K562 (cell line): ENCODE measurements around the gene MAP9. TPM values are rescaled to one million over a fixed set of nuclear protein-coding genes. Genes with fewer than 3 reads are reported as not detected.
"Not testable (repeated sequence)": the region's sequence is repeated elsewhere in the genome, so short reads cannot be mapped to it uniquely, and the experiment has no call there.

ENCODE experiments used
- ATAC-seq: fragments of 200-7000 bp; cut with Tn5 transposase; 3 replicates; pipeline ENCODE4 v1.9.1; 2020; ENCODE audit warnings: moderate library complexity
- BruUV-seq: library from RNA; stranded (reverse); fragments of 400-500 nt; replicated peaks from 2 replicates; lab custom pipeline; 2021; lab: Mats Ljungman, UMichigan
- CTCF ChIA-PET: fragments of 300-600 bp; formaldehyde crosslinking; extraction: SDS; loops from one replicate; lab custom pipeline; 2021; ENCODE audit warnings: low intra/inter-chr PET ratio; lab: Yijun Ruan, JAX
- POLR2A ChIA-PET: fragments of 300-600, 350-650 bp; sonication (Branson Sonifier 250); formaldehyde crosslinking; extraction: SDS; loops from one replicate; lab custom pipeline; 2021; ENCODE audit warnings: antibody characterized with exemption, inconsistent platforms; lab: Yijun Ruan, JAX
- DNase-seq, 4 experiments: peaks; one replicate each; pipeline versions ENCODE4 v3.0.0 to v3.0.0-alpha.2; 2011 to 2018; ENCODE audit warnings: low spot score in 3 of 4, mixed read lengths in 3 of 4; ENCODE audit errors: extremely low read depth in 1 of 4
- FAIRE-seq: peaks from 2 replicates; lab custom pipeline; 2011; peaks lifted over from hg19 to GRCh38; lab: Jason Lieb, UNC
- H2AFZ ChIP-seq: 2 replicates; pipeline ENCODE4 v1.6.0; 2011; ENCODE audit warnings: low read depth, low read length, control low read depth, inconsistent platforms
- H3K27ac ChIP-seq: fragments of 200-600 bp; 3 replicates; pipeline ENCODE4 v1.8.0; 2011; ENCODE audit warnings: low read depth, mild to moderate bottlenecking, control low read depth, inconsistent platforms, low read length, moderate library complexity, mixed read lengths; ENCODE audit errors: extremely low read depth
- H3K27me3 ChIP-seq, 2 experiments: fragments of 300-600 bp in 1 of 2; 2 replicates in 1 of 2; 3 replicates in 1 of 2; pipeline versions ENCODE4 v1.6.0 to v1.8.0; 2011; ENCODE audit warnings: inconsistent platforms in 2 of 2, low read length in 2 of 2, mild to moderate bottlenecking in 1 of 2, mixed read lengths in 1 of 2, moderate library complexity in 1 of 2; ENCODE audit not compliant: control insufficient read depth in 2 of 2, insufficient read depth in 2 of 2
- H3K36me3 ChIP-seq: fragments of 300-600 bp; 3 replicates; pipeline ENCODE4 v1.8.0; 2011; ENCODE audit warnings: mild to moderate bottlenecking, low read length, inconsistent platforms; ENCODE audit not compliant: control insufficient read depth, insufficient read depth
- H3K4me1 ChIP-seq, 2 experiments: fragments of 200-600 bp in 1 of 2; replicated peaks in 1 of 2; 2 replicates in 1 of 2; 3 replicates in 1 of 2; pipeline versions ENCODE4 v1.5.1 to v1.8.0; 2011; ENCODE audit warnings: inconsistent platforms in 2 of 2, low read length in 2 of 2, mild to moderate bottlenecking in 1 of 2, mixed read lengths in 1 of 2, moderate library complexity in 1 of 2; ENCODE audit not compliant: control insufficient read depth in 2 of 2, insufficient read depth in 2 of 2
- H3K4me2 ChIP-seq: 2 replicates; pipeline ENCODE4 v1.6.1; 2011; ENCODE audit warnings: low read length, control low read depth, inconsistent platforms, mixed read lengths; ENCODE audit not compliant: insufficient read depth
- H3K4me3 ChIP-seq: fragments of 200-600 bp; sonication (generic), shearing (Covaris generic); 2 replicates; pipeline ENCODE4 v1.5.1; 2016; ENCODE audit warnings: control low read depth, inconsistent platforms
- H3K79me2 ChIP-seq: fragments of 200-600 bp; 3 replicates; pipeline ENCODE4 v1.8.0; 2011; ENCODE audit warnings: low read length, inconsistent platforms; ENCODE audit not compliant: control insufficient read depth, insufficient read depth
- H3K9ac ChIP-seq, 2 experiments: 2 replicates each; pipeline versions ENCODE4 v1.6.0 to v1.6.1; 2011; ENCODE audit warnings: low read depth in 2 of 2, low read length in 2 of 2, control low read depth in 1 of 2, inconsistent platforms in 1 of 2, mild to moderate bottlenecking in 1 of 2, mixed read lengths in 1 of 2; ENCODE audit not compliant: insufficient read depth in 1 of 2
- H3K9me1 ChIP-seq: one replicate; pipeline ENCODE4 v1.6.0; 2011; ENCODE audit warnings: inconsistent platforms, mild to moderate bottlenecking, low read length, moderate library complexity; ENCODE audit not compliant: control insufficient read depth, insufficient read depth
- H3K9me3 ChIP-seq: replicated peaks from 2 replicates; pipeline ENCODE4 v1.5.1; 2011; ENCODE audit warnings: low read depth, low read length, inconsistent platforms; ENCODE audit not compliant: control insufficient read depth, insufficient read depth
- H4K20me1 ChIP-seq: replicated peaks from 2 replicates; pipeline ENCODE4 v1.6.1; 2011; ENCODE audit warnings: low read length, inconsistent platforms, mixed read lengths; ENCODE audit not compliant: control insufficient read depth, insufficient read depth
- BRD4 ChIP-seq: fragments of 200-600 bp; sonication (generic); IDR thresholded peaks from 2 replicates; pipeline ENCODE4 v1.6.1; 2017; ENCODE audit warnings: inconsistent platforms
- LEF1 ChIP-seq: fragments of 450-650 bp; IDR thresholded peaks from 2 replicates; pipeline ENCODE4 v1.6.1; 2016; ENCODE audit warnings: mild to moderate bottlenecking
- RHOXF2B ChIP-seq: fragments of 250-450 bp; sonication (Bioruptor Pico); conservative IDR thresholded peaks from 2 replicates; pipeline ENCODE4 v1.5.1; 2021
- U2AF2 ChIP-seq: fragments of 200-400 bp; formaldehyde crosslinking; optimal IDR thresholded peaks from 2 replicates; pipeline ENCODE3; 2017; ENCODE audit warnings: low read depth, mild to moderate bottlenecking, low read length
- WHSC1 ChIP-seq: IDR thresholded peaks from one replicate; pipeline ENCODE4 v1.6.1; 2012; ENCODE audit warnings: low read length, control low read depth, inconsistent platforms
- WGBS: fragments of 100-300 bp; shearing (Covaris generic); methylation state at CpG from one replicate; pipeline ENCODE4 v1.1.6; 2016; ENCODE audit warnings: low coverage, mixed read lengths; ENCODE audit not compliant: insufficient coverage; ENCODE audit errors: missing lambda C conversion rate; 5-methylcytosine and 5-hydroxymethylcytosine counted together
- in situ Hi-C: fragments of 300-500 bp; cut with MboI; formaldehyde crosslinking; loops from 4 replicates; pipeline ENCODE4 v1.15.0; 2018; ENCODE audit warnings: inconsistent platforms, mixed read lengths
- intact Hi-C: fragments of 100-400 bp; cut with micrococcal nuclease; formaldehyde crosslinking; loops from 2 replicates; pipeline ENCODE4 v1.14.2; 2022
- polyA plus RNA-seq, 8 experiments: library from polyadenylated mRNA; depleted of rRNA in 4 of 8; stranded (reverse) in 5 of 8; unstranded in 3 of 8; fragments of >200 nt; fragmentation: Nextera tagmentation in 2 of 8; fragmentation: Illumina TruSeq in 1 of 8; extraction: Ambion mirVana in 2 of 8; extraction: Trizol in 1 of 8; gene quantifications; 2 replicates each; pipeline versions ENCODE4 v1.2.1 to v1.2.3, GENCODE V29; 2011 to 2014; ENCODE audit warnings: inconsistent platforms in 1 of 8, missing spikeins in 1 of 8
- total RNA-seq, 7 experiments: library from RNA; depleted of rRNA in 6 of 7; stranded (reverse); fragments of >200 nt in 6 of 7; fragmentation: Illumina TruSeq in 2 of 7; extraction: Trizol in 2 of 7; gene quantifications; 2 replicates each; pipeline versions ENCODE4 v1.2.1 to v1.2.3, GENCODE V29; 2011 to 2021; ENCODE audit warnings: low replicate concordance in 1 of 7
- TF ChIP-seq, protein P1 (sequence below): fragments of 250-450 bp; sonication (Bioruptor Pico); IDR thresholded peaks from 2 replicates; pipeline ENCODE4 v1.5.0; 2021

MAP9 gene
- total and polyA plus RNA-seq, 9 of the 15 experiments (the other 6 are each of a cell fraction or from before 2014, with no cell fraction given): 0.04 to 0.09 TPM; not detected in 7

DNA sequence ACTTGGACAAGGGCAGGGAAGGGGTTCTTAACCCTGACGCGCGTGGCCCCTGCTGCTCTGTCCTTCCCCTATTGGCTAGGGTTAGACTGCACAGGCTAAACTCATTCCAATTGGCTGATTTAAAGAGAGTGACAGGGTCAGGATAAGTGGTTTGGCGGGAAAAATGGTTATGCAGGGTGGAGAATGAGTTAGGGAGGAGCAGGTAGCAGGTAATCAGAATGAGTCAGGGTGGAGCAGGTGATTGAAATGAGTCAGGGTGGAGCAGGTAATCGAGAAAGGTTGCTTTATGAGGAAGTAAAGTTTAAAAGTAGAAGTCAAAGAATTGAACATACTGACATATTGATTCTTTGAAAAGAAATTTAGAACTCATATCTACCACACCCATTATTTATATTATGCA is 64.7 kb downstream of the MAP9 start:
- H3K4me3 ChIP-seq, in situ Hi-C loops, H3K27ac ChIP-seq, CTCF ChIA-PET, H3K9me1 ChIP-seq, H3K79me2 ChIP-seq, DNase-seq, ATAC-seq, BruUV-seq, H3K4me1 ChIP-seq, H3K9me3 ChIP-seq, FAIRE-seq, H2AFZ ChIP-seq, H3K9ac ChIP-seq, H4K20me1 ChIP-seq, POLR2A ChIA-PET, intact Hi-C loops, H3K36me3 ChIP-seq, H3K4me2 ChIP-seq, H3K27me3 ChIP-seq: not testable (repeated sequence)
- WGBS: 0% methylated on average over 5 of the region's 5 CpGs

DNA sequence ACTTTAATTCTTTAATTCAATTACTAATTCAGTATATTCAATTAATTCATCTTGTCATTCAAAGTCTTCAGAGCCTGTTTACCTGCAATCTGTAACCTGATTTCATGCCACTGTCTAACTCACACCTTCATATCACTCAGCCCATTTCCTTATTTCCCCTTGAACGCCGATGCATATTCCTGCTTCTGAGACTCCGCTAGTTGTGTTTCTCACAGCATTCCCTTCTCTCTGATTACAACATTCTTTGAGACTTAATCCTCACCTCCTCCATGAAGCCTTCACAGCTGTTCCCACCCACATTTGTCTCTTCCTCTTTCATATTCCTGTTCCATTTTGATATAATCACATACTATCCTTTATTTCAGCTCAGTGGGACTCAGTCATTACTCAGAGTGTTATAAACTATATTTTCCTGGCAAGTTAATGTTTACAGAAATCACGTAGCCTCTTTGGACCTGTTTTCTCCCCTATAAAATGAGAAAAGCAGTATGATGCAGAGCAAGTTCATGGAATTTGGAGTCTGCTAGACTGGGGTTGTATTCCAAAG is 69.0 kb downstream of the MAP9 start:
- no peak overlapping the region for H3K27ac ChIP-seq
- no peak overlapping the region for H3K9ac ChIP-seq
- no peaks in the 10 kb centered on the region for H3K9me1 ChIP-seq
- in situ Hi-C loops: no loop called here
- H3K79me2 ChIP-seq: no peaks in the 10 kb centered on the region
- no TSS peak for BruUV-seq
- H3K4me1 ChIP-seq: no peaks in the 10 kb centered on the region
- no peak for DNase-seq
- no peaks in the 10 kb centered on the region for H4K20me1 ChIP-seq
- ATAC-seq: no peak
- no peak overlapping the region for H3K4me2 ChIP-seq
- ChIA-PET CTCF (no interaction called here), POLR2A (no interaction called here)
- no peaks in the 10 kb centered on the region for H3K36me3 ChIP-seq
- no peaks in the 10 kb centered on the region for H3K27me3 ChIP-seq
- no peak overlapping the region for H3K4me3 ChIP-seq
- no peak for FAIRE-seq
- intact Hi-C loops: no loop called here
- no peaks in the 10 kb centered on the region for H3K9me3 ChIP-seq
- no peak overlapping the region for H2AFZ ChIP-seq
- 2% methylated on average over 4 of the region's 4 CpGs for WGBS
- TF ChIP-seq, protein P1, sequence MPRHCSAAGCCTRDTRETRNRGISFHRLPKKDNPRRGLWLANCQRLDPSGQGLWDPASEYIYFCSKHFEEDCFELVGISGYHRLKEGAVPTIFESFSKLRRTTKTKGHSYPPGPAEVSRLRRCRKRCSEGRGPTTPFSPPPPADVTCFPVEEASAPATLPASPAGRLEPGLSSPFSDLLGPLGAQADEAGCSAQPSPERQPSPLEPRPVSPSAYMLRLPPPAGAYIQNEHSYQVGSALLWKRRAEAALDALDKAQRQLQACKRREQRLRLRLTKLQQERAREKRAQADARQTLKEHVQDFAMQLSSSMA (CRISPR knock-in tag): no peak
- TF ChIP-seq U2AF2 (no peak), LEF1 (no peak), RHOXF2B (CRISPR knock-in tag) (no peak), BRD4 (no peak), WHSC1 (no peak)
